ENCODE measurements around the gene ANKRD55. TPM values are rescaled to one million over a fixed set of nuclear protein-coding genes. Genes with fewer than 3 reads are reported as not detected.
"Not testable (repeated sequence)": the region's sequence is repeated elsewhere in the genome, so short reads cannot be mapped to it uniquely, and the experiment has no call there.

Gene ANKRD55
- total RNA-seq, 2 experiments from 2014 or later, result 2.2 to 2.6 TPM

DNA sequence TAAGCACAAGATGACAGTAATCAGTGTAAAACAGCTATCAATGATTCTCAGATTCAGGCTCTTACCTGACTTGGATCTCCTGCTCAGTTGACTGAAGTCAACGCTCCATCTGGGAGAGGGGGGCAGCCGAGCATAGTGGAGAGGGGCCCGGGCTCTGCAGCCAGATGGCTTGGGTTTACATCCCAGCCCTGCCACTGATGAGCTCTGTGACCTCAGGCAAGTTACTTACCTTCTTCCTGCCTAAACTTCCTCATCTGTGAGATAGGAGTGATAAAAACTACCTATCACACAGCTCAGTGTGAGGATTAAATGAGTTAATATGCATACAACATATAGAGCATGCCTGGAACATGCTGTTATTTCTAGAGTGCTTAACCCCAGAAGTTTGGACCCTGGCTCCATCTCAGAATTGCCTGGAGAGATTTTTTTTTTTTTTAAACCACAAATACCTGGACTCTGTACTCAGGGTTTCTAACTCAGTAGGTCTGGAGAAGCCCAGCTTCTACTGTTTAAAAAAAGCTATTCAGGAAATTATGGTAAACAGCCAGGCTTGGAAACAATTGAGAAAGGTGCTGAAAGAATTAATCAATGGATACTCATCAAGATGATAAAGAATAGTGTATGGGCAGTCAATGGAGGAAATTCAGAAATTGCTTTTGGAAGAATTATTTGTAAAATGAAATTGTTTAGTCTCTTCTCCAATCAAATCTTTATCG is 72.2 kb downstream of the ANKRD55 start:
- Mint-ChIP-seq H3K9me3 (no peaks in the 10 kb centered on the region), H3K36me3 (no peaks in the 10 kb centered on the region), H3K4me1 (ENCODE audit: low read depth) (peaks cover 53% of the 10 kb centered on the region), H3K27me3 (no peaks in the 10 kb centered on the region), H3K4me3 (peak overlapping the region; percentile 72), H3K27ac (peak overlapping the region; percentile 88)
- intact Hi-C loops (cut with micrococcal nuclease), result loop anchor here (1.0 kb wide), 1 partner anchor 7 kb away; no protein-coding TSS in a partner anchor
- DNase-seq, result no peak
- CTCF ChIA-PET, result interaction anchor here (1.1 to 1.5 kb wide), 2 partner anchors 40 to 225 kb away, joined by 4 read pairs; no protein-coding TSS in a partner anchor
- POLR2A ChIA-PET, result interaction anchor here (1.4 kb wide), 1 partner anchor 225 kb away, joined by 4 read pairs; no protein-coding TSS in a partner anchor

GRCh38 chr5:56159521-56159947 is 73.6 kb downstream of the ANKRD55 start:
- peak overlapping the region; percentile 72 for H3K4me3 Mint-ChIP-seq
- H3K9me3 Mint-ChIP-seq, result no peaks in the 10 kb centered on the region
- H3K27me3 Mint-ChIP-seq, result no peaks in the 10 kb centered on the region
- POLR2A ChIA-PET, result interaction anchor here (1.0 to 1.4 kb wide), 2 partner anchors 147 to 223 kb away, joined by 4 read pairs; no protein-coding TSS in a partner anchor
- CTCF ChIA-PET, result interaction anchor here (1.5 to 1.7 kb wide), 2 partner anchors 223 kb away, joined by 4 to 6 read pairs; no protein-coding TSS in a partner anchor
- DNase-seq, result no peak
- intact Hi-C loops (cut with micrococcal nuclease), result loop anchor here (5.0 to 10.0 kb wide), 2 partner anchors 57 to 165 kb away; no protein-coding TSS in a partner anchor
- peak overlapping the region; percentile 88 for H3K27ac Mint-ChIP-seq
- H3K36me3 Mint-ChIP-seq, result no peaks in the 10 kb centered on the region
- peaks cover 63% of the 10 kb centered on the region for H3K4me1 Mint-ChIP-seq (ENCODE audit: low read depth)

DNA sequence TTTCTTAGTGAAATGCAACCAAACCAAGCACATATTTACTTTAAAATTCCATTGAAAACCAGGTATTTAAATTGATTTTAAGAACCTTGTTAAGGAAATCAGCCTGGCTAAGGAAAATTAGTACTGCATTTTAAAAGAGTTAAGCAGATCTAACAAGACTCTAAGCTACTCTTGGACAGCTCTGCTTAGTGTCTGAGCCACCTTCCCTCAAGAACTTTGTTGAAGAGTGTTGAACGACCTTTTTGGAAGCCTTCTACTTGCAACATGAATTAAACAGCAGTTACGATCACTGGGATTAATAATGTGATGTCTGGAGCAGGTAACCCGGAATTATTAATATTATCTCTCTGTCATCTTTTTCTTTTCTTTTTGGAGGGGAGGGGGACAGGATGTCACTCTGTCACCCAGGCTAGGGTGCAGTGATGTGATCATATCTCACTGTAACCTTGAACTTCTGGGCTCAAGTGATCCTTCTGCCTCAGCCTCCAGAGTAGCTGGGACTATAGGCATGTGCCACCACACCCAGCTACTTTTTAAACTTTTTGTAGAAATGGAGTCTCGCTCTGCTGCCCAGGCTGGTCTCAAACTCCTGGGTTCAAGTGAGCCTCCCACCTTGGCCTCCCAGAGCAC is 74.7 kb downstream of the ANKRD55 start:
- ChIA-PET POLR2A (interaction anchor here (0.8 to 1.0 kb wide), 2 partner anchors 17 to 61 kb away, joined by 3 to 4 read pairs; no protein-coding TSS in a partner anchor), CTCF (interaction anchor here (1.7 kb wide), 1 partner anchor 222 kb away, joined by 6 read pairs; no protein-coding TSS in a partner anchor)
- DNase-seq, result no peak
- peak overlapping the region; percentile 72 for H3K4me3 Mint-ChIP-seq
- no peaks in the 10 kb centered on the region for H3K27me3 Mint-ChIP-seq
- H3K27ac Mint-ChIP-seq, result peak overlapping the region; percentile 88
- no peaks in the 10 kb centered on the region for H3K36me3 Mint-ChIP-seq
- no peaks in the 10 kb centered on the region for H3K9me3 Mint-ChIP-seq
- intact Hi-C loops (cut with micrococcal nuclease), result loop anchor here (5.0 to 10.0 kb wide), 2 partner anchors 56 to 166 kb away; no protein-coding TSS in a partner anchor
- peaks cover 69% of the 10 kb centered on the region for H3K4me1 Mint-ChIP-seq (ENCODE audit: low read depth)

DNA sequence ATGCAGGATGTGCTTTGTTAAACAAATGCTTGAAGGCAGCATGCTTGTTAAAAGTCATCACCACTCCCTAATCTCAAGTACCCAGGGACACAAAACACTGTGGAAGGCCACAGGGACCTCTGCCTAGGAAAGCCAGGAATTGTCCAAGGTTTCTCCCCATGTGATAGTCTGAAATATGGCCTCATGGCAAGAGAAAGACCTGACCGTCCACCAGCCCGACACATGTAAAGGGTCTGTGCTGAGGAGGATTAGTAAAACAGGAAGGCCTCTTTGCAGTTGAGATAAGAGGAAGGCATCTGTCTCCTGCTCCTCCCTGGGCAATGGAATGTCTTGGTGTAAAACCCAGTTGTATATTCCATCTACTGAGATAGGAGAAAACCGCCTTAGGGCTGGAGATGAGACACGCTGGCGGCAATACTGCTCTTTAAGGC is 75.9 kb downstream of the ANKRD55 start:
- peak overlapping the region; percentile 72 for H3K4me3 Mint-ChIP-seq

DNA sequence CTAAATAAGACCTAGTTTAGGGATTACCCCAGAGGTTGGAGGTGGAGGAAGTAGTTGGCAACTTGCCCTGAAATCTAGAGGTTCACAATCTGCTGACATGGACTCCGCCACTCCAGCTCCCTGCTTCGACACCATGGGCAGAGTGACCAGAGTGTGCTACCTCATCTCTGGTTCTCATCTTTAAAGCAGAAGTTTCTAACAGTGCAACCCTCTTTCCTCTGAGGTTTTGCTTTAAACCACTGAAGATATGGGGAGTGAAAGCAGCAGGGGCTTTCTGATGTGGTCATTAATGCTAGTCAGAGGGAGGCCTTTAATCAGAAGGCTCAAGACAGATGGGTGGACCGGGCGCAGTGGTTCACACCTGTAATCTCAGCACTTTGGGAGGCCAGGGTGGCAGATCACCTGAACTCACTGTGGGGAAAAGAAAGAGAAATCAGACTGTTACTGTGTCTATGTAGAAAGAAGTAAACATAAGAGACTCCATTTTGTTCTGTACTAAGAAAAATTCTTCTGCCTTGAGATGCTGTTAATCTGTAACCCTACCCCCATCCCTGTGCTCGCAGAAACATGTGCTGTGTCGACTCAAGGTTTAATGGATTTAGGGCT is 76.4 kb downstream of the ANKRD55 start:
- H3K4me3 Mint-ChIP-seq, result peak overlapping the region; percentile 72
- POLR2A ChIA-PET, result interaction anchor here (1.0 kb wide), 1 partner anchor 103 kb away, joined by 3 read pairs; no protein-coding TSS in a partner anchor
- peak; percentile 69 for DNase-seq
- H3K27me3 Mint-ChIP-seq, H3K36me3 Mint-ChIP-seq, CTCF ChIA-PET, H3K9me3 Mint-ChIP-seq: not testable (repeated sequence)
- H3K4me1 Mint-ChIP-seq (ENCODE audit: low read depth), result peaks cover 79% of the 10 kb centered on the region
- peak overlapping the region; percentile 88 for H3K27ac Mint-ChIP-seq
- intact Hi-C loops (cut with micrococcal nuclease), result loop anchor here (1.0 to 10.0 kb wide), 4 partner anchors 8 to 168 kb away; partner anchors contain the start of gene IL6ST

More for the DNA sequence above, 75.9 kb downstream of the ANKRD55 start:
- H3K36me3 Mint-ChIP-seq, DNase-seq, H3K27me3 Mint-ChIP-seq, POLR2A ChIA-PET, H3K9me3 Mint-ChIP-seq, CTCF ChIA-PET: not testable (repeated sequence)
- peak overlapping the region; percentile 88 for H3K27ac Mint-ChIP-seq
- intact Hi-C loops (cut with micrococcal nuclease), result loop anchor here (2.0 to 10.0 kb wide), 3 partner anchors 55 to 168 kb away; partner anchors contain the start of gene IL6ST
- peaks cover 80% of the 10 kb centered on the region for H3K4me1 Mint-ChIP-seq (ENCODE audit: low read depth)

GRCh38 chr5:56155992-56156584 is 77.0 kb downstream of the ANKRD55 start:
- no peaks in the 10 kb centered on the region for H3K27me3 Mint-ChIP-seq
- no peaks in the 10 kb centered on the region for H3K9me3 Mint-ChIP-seq
- no peak for DNase-seq
- ChIA-PET POLR2A (interaction anchor here (1.0 kb wide), 1 partner anchor 103 kb away, joined by 3 read pairs; no protein-coding TSS in a partner anchor), CTCF (interaction anchor here (1.0 kb wide), 1 partner anchor 13 kb away, joined by 4 read pairs; no protein-coding TSS in a partner anchor)
- no peaks in the 10 kb centered on the region for H3K36me3 Mint-ChIP-seq
- peaks cover 73% of the 10 kb centered on the region for H3K4me1 Mint-ChIP-seq (ENCODE audit: low read depth)
- peak overlapping the region; percentile 88 for H3K27ac Mint-ChIP-seq
- peak overlapping the region; percentile 14 for H3K4me3 Mint-ChIP-seq
- intact Hi-C loops (cut with micrococcal nuclease), result loop anchor here (1.0 to 10.0 kb wide), 4 partner anchors 8 to 169 kb away; partner anchors contain the start of gene IL6ST

GRCh38 chr5:56154732-56155484 is 78.2 kb downstream of the ANKRD55 start:
- POLR2A ChIA-PET, result interaction anchor here (0.5 kb wide), 2 partner anchors 9 to 775 kb away, joined by 3 read pairs; no protein-coding TSS in a partner anchor
- H3K27ac Mint-ChIP-seq, result peak overlapping the region; percentile 90
- H3K36me3 Mint-ChIP-seq, result no peaks in the 10 kb centered on the region
- H3K4me1 Mint-ChIP-seq (ENCODE audit: low read depth), result peaks cover 65% of the 10 kb centered on the region
- no peaks in the 10 kb centered on the region for H3K9me3 Mint-ChIP-seq
- no peaks in the 10 kb centered on the region for H3K27me3 Mint-ChIP-seq
- peak; percentile 52 for DNase-seq
- CTCF ChIA-PET, result interaction anchor here (1.0 to 1.6 kb wide), 2 partner anchors 12 to 46 kb away, joined by 4 to 5 read pairs; no protein-coding TSS in a partner anchor
- H3K4me3 Mint-ChIP-seq, result no peak overlapping the region
- intact Hi-C loops (cut with micrococcal nuclease), result loop anchor here (5.0 to 10.0 kb wide), 2 partner anchors 53 to 170 kb away; no protein-coding TSS in a partner anchor

DNA sequence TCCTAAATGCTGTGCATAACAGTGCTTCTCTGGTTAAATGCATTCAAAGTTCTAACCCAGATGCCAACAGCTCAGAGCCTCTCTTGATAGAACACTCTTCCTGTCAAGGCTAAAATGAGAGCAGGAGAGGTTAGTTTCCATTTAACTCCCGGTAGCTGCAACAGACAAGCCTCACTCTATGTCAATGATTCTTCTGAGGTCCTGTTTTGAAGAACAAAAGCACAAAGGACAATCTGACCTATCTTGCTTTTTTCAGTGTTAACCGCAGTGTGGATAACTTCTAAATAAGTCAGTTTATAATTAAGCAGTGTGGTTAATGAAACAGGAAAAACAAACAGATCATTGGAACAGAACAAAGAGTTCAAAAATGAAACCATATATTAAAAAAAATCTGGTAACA is 80.7 kb downstream of the ANKRD55 start:
- CTCF ChIA-PET, result interaction anchor here (1.1 kb wide), 1 partner anchor 16 kb away, joined by 3 read pairs; no protein-coding TSS in a partner anchor
- intact Hi-C loops (cut with micrococcal nuclease), result loop anchor here (10.0 kb wide), 1 partner anchor 172 kb away; no protein-coding TSS in a partner anchor

DNA sequence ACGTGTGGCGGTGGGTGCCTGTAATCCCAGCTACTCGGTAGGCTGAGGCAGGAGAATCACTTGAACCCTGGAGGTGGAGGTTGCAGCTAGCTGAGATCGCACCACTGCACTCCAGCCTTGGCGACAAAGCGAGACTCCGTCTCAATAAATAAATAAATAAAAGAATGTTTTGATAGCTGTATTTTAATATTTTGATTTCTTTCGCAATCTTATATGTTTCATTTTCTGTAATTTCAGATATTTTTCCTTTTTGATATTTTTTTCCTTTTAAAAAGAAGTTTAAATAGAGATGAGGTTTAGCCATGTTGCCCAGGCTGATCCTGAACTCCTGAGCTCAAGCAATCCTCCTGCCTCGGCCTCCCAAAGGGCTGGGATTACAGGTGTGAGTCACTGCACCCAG is 82.4 kb downstream of the ANKRD55 start:
- H3K27me3 Mint-ChIP-seq, H3K4me3 Mint-ChIP-seq, H3K27ac Mint-ChIP-seq, POLR2A ChIA-PET, H3K9me3 Mint-ChIP-seq, H3K36me3 Mint-ChIP-seq, CTCF ChIA-PET, DNase-seq: not testable (repeated sequence)
- H3K4me1 Mint-ChIP-seq (ENCODE audit: low read depth), result peaks cover 61% of the 10 kb centered on the region
- intact Hi-C loops (cut with micrococcal nuclease), result loop anchor here (10.0 kb wide), 1 partner anchor 174 kb away; no protein-coding TSS in a partner anchor

More for the DNA sequence above, 80.7 kb downstream of the ANKRD55 start:
- POLR2A ChIA-PET, result no interaction called here
- H3K27ac Mint-ChIP-seq, result peak overlapping the region; percentile 63
- H3K27me3 Mint-ChIP-seq, result no peaks in the 10 kb centered on the region
- H3K9me3 Mint-ChIP-seq, result no peaks in the 10 kb centered on the region
- no peak for DNase-seq
- no peaks in the 10 kb centered on the region for H3K36me3 Mint-ChIP-seq
- peak overlapping the region; percentile 33 for H3K4me3 Mint-ChIP-seq
- H3K4me1 Mint-ChIP-seq (ENCODE audit: low read depth), result peaks cover 69% of the 10 kb centered on the region

DNA sequence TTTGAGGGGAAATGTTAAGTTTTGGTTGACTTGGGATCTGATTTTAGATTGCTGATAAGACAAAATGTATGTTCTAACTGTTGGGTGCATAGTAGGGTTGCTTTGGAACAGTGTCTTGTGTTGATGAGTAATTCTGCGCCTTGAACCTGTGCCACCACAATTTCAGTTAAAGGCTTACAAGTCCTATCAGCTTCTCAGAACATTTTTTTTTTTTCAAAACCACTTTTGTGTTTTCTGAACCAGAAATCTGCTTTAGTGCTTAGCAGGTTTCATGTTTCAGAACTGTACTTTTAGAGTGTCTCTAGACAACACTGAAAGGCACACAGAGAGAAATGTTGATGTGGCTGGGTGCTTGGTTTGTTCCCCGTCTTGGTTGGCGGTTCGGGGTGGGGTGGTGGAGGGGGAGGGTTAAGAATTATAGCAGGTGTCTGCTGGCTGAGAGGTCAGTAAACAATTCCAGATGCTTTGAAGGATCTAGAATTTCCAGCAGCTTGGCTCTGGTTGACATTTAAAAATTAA is 84.6 kb downstream of the ANKRD55 start:
- DNase-seq, result peak; percentile 76
- H3K27ac Mint-ChIP-seq, result peak overlapping the region; percentile 79
- ChIA-PET POLR2A (interaction anchor here (0.8 to 1.1 kb wide), 2 partner anchors 158 to 171 kb away, joined by 3 read pairs; no protein-coding TSS in a partner anchor), CTCF (interaction anchor here (0.6 to 0.9 kb wide), 5 partner anchors 46 to 922 kb away, joined by 3 read pairs; no protein-coding TSS in a partner anchor)
- H3K27me3 Mint-ChIP-seq, result no peaks in the 10 kb centered on the region
- H3K4me3 Mint-ChIP-seq, result peak overlapping the region; percentile 29
- no peaks in the 10 kb centered on the region for H3K9me3 Mint-ChIP-seq
- intact Hi-C loops (cut with micrococcal nuclease), result loop anchor here (1.0 to 10.0 kb wide), 5 partner anchors 8 to 666 kb away; partner anchors contain the start of gene MAP3K1
- H3K36me3 Mint-ChIP-seq, result no peaks in the 10 kb centered on the region
- peaks cover 67% of the 10 kb centered on the region for H3K4me1 Mint-ChIP-seq (ENCODE audit: low read depth)

Data from activated CD4-positive, alpha-beta memory T cell treated with anti-CD3 and anti-CD28 coated beads for 36 hours (primary cell).